ENCODE data around the gene HMG20A.

HMG20A gene

DNA sequence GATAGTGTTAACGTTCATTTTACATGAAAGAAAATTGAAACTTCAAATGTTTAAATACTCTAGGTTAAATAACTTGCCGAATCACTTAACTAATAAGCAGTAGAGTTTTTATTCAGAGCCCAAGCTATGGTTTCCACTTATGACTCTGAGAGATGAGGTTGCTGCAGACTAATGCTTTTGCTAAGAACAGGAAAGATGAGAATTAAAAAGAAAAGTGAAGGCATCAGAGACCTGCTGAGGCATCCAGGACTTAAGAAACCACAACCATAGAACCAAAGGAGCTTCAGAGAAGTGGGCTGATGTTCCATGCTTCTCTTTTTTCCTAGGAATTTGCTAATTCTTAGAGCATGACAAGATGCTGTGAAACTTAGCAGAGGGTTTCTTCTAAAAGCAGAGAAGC lies 9.5 kb downstream of the HMG20A start:
- no peak for DNase-seq (ENCODE audit: low spot score)

DNA sequence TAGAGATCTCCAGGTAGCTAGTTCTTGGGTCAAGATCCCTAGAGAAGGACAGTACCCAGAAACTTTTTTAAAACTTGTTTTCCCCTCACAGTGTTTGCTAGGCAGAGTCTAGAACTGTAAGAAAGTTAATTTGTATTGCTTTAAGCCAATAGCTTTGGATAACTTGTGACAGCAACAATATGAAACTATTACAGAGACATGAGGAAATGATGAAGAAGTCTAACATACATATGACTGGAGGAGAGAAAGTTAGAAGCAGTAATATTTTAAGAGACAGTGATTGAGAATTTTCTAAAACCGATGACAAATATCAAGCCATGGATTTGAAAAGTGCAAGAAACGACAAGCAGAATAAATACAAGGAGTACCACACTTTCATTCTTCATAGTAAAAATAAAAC lies 10.0 kb downstream of the HMG20A start:
- DNase-seq (ENCODE audit: low spot score) = no peak

DNA sequence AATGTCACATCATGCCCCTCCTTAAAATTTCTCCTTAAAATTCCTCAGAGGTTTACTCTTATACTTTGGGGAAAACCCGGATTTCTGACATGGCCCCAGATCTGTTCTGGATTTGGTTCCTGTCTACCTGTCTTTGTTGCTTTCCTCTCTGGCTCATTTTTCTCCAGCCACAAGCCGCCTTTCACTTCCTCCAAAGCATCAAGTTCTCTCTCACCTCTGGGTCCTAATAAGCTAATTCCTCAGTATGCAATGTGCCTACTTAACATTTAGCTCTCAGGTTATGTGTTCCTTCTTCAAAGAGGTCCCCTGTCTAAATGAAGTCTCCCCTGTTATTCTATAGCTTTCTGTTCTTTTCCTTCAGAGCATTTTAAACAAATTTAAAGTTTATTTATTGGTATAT lies 16.1 kb downstream of the HMG20A start:
- no peak for DNase-seq (ENCODE audit: low spot score)

GRCh38 chr15:77437264-77437663 lies 16.6 kb downstream of the HMG20A start:
- DNase-seq (ENCODE audit: low spot score) = no peak

- peak; percentile 42 for DNase-seq (ENCODE audit: low spot score)
Observed at GRCh38 chr15:77440378-77440999, 19.8 kb downstream of the HMG20A start.

DNA sequence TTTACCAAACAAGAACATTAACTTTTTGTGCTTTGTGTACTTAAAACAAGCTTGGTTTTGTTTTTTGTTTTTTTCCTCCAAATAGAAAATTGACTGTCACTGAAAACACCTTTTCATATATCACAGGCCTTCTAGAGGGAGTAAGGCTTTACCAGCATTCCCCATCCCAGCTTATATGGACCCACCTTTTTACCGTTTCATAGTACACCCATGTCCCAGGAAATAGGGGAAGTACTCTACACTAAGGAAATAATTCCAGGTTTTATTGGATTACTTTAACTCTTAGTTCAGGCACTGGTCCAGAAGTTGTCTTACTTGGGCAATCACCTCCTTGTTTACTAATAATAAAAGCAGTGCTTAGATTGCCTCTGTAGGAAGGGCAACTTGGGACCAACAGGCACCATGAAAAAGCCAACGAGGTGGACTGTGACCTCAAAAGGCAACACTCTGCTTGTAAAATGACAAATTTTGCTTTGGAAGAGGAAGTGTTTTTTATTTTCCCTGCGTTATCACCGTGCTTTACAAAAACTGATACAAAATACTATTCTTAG lies 26.2 kb downstream of the HMG20A start:
- no peak for DNase-seq (ENCODE audit: low spot score)

DNA sequence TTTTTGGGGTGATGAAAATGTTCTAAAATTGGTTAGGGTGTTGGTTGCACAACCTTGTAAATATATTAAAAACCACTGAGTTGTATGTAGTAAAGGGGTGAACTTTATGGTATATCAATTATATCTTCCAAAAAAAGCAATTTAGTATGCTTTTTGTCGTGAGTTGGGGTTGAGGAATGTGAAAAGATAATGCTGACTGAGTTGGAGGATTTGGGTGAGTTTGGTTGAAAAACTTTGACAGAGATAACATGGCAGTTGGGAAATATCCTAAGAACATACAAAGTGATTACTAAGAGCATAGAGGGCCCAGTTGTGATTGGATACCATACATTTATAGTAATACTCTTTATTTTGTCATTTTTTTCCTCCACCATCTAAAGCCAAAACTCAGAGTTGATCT lies 33.6 kb downstream of the HMG20A start:
- no peak for DNase-seq (ENCODE audit: low spot score)

DNA sequence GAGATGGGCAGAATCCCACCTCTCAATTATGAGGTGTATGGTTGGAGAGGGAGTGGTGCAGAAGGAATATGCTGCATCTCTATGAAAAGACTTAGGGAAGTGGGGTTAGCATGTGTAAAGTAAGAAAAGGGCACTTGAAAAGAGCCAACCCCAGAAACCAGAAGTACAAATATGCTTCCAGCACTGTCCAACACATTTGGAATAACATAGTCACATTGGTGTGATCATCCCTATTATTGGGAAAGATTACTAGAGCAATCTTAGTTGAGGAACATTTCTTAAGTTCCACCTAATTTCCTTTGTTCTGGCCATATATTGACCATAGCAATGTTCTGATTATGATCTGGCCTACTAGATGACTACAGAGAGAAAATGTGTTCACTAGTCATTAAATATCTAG lies 34.3 kb downstream of the HMG20A start:
- no peak for DNase-seq (ENCODE audit: low spot score)

- DNase-seq (ENCODE audit: low spot score) = no peak
Observed at GRCh38 chr15:77455696-77456321, 35.1 kb downstream of the HMG20A start.

DNA sequence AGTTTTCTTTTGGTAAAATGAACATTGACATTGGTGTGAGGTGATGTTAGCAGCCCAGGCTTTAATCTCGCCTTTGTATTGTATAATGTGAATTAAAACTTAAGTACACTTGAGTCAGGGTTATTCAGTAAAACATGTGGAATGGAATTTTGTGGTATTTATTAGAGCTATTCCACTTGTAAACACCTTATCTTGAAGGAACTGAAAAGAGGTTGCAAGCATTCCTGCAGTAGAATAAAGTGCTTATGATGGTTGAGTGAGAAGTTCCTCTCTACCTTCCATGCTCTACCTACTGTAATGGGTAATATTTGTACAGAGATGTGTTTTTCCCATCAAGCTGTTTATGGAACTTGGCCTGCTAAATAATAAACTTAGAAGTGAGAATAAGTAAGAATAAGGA lies 36.1 kb downstream of the HMG20A start:
- DNase-seq (ENCODE audit: low spot score) = no peak

DNA sequence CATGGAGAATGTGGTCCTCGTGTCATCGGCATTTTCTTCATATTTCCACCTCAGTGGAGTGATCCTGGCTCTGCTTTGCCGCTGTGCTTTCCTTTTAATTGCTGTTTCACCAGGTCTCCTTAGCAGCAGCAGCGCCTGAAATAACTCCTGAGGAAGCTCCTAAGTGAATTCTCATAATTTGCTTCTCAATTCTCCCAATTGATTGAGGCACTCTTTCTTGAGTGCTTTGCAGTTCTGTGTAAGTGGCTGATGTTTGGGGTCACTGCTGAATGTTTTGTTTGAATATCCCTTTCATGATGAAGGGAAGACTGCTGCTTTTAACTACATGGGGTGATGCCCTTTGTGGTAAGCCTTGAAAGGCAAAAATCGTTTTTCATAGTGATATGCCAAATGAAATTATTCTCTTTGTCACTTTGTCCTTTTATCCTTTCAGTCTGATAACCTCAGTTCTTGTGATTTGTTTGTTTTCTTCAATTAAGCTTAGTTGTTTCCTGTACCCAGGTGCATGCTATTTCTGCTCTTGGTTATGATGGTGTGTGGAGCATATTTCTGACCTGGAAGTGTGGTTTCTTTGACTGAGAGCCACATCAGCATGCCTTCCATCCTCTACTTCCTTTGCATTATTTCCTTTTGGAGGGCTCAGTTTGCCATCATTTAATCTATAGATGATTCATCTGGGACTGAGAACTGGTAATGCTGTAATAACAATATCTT lies 36.7 kb downstream of the HMG20A start:
- no peak for DNase-seq (ENCODE audit: low spot score)

- no peak for DNase-seq (ENCODE audit: low spot score)
Observed at GRCh38 chr15:77457905-77458265, 37.2 kb downstream of the HMG20A start.

GRCh38 chr15:77459031-77459430 lies 38.3 kb downstream of the HMG20A start:
- no peak for DNase-seq (ENCODE audit: low spot score)

DNA sequence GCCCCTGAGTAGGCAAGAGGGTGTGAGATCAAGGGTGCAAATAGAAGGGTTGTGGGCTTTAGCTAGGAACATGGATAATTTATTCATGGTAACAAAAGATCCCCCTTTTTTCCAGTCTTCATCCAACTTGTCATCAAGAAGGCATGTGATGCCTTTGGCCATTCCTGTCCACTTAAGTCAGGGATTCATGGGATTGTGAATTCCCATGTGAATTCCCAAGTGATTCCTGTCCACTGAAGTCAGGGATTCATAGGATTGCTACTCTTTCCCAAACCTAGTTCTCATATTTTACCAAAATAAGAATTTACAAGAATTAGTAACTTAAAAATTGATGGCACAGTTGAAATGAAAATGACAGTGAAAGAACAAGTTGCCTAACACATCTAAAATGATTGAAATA lies 40.8 kb downstream of the HMG20A start:
- DNase-seq (ENCODE audit: low spot score) = no peak

DNA sequence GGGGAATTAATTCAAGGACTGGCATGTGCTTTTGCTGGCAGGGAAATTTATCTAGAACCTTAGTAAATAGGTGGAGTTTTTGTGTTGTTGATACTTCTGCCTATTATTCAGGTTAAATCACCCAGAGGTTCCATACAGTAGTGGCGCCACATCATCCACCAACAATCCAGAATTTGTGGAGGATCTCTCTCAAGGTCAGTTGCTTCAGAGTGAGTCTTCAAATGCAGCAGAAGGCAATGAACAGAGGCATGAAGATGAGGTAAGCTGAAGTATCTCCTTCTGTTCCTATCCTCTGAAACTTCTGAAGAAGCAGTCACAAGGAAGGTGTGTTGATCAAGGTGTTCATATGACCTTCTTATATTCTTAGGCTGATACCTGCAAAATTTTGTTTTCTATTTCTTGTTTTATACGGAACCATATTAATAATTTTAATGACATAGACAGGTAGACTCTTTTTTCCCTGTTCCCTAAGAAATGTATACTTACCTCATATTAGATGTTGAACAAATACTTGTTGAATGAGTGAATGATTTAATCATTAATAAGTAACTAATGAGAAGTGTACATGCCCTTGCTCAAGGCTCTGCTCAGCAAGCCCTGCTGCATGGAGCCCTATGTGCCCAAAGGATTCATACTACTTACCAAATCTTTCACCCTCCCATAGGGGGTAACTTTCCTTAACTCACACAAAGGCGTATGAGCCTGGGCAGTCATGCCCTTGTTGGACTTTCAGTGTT lies 43.6 kb downstream of the HMG20A start:
- DNase-seq (ENCODE audit: low spot score) = no peak

DNA sequence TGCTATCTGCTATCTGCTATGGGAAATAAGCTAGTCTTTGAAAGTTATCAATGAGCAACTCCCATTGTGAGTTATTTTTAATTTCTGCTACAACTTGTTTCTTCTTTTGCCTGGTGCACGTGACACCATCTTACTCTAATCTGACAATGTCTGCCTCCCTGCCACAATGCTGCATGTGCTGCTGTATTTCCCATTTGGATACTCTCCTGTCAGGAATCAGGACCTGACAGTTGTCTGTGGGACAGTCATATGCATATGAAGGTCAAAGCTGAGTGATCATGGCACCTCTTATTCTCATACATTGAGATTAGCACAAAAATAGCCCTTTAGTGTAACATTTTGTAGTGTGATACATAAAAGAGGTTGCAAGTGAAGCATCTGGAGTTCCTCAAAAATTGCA lies 45.8 kb downstream of the HMG20A start:
- no peak for DNase-seq (ENCODE audit: low spot score)

DNA sequence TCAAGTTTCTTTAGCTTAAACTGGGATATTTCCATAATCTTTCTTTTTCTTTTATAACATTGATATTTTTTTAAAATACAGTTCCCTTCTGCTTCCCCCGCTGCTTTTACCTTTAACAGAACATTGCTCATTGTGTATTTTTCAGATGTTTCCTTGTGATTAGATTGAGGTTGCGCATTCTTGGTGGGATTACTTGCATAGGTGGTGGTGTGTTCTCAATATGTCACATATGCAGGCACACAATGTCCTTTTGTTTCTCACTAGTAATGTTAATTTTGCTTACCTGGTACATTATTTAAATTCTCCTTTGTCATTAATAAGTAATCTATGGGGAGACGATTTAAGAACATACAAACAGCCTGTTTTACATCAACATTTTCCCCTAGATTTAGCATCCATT lies 48.2 kb downstream of the HMG20A start:
- DNase-seq (ENCODE audit: low spot score) = no peak

DNA sequence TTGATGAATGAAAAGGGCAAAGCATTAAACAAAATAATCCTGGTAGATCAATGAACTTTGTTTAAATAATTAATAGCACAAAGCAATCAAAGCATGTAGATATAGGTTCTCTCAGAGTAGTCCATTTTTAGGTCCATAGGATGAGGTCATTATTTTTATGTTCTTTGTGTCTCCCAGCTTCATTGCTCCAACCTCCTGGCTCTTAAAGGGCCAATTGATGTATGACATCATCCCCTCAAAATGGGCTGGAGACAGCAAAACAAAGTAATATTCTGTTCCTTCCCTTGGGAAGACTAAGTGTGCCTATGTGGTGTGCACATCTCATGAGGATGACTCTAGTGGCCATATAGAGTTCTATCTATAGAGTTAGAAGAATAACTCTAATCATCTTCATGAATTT lies 49.5 kb downstream of the HMG20A start:
- no peak for DNase-seq (ENCODE audit: low spot score)

- DNase-seq (ENCODE audit: low spot score) = no peak
Observed at GRCh38 chr15:77473328-77473727, 52.6 kb downstream of the HMG20A start.

GRCh38 chr15:77474310-77474988 lies 53.8 kb downstream of the HMG20A start:
- DNase-seq (ENCODE audit: low spot score) = no peak

DNA sequence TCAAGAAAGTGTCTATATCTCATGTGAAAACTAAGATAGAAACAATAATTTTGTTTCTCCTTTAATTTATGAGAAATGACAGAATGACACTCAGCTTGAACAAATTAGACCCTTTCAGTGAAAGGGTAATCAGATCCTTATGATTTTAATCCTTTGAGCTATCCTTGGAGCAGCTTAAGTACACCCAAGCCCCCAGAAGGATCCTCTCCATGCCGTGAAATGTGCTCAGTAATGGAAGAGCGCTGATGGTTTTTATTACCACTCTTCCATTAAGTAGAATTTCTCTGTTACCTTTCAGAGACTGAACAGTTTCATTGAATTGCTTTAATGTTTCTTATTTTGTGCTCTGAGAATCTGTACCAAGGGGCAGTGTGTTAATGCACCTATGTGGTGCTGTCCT lies 54.3 kb downstream of the HMG20A start:
- no peak for DNase-seq (ENCODE audit: low spot score)

DNA sequence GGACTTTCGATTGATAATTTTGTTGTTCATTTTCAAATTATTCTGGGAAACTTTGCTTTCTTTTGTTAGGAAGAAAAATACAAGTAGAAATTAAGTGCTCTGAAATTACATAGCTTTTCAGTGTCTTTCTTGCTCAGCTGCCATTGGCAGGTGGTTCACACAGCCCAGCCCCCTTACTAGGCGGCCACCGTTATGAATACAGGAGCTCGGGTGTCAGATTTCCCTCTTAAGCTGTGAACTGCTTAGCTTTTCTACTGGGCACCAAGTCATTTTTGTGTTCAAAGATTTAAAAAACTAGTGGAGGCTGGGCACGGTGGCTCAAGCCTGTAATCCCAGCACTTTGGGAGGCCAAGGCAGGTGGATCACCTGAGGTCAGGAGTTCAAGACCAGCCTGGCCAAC lies 55.2 kb downstream of the HMG20A start:
- no peak for DNase-seq (ENCODE audit: low spot score)

All from RKO (cell line).